COLO829 (cell line): ENCODE data around the gene OTOGL.
"Not testable (repeated sequence)": the region's sequence is repeated elsewhere in the genome, so short reads cannot be mapped to it uniquely, and the experiment has no call there.

ENCODE experiments used
- DNase-seq: peaks from one replicate; pipeline ENCODE4 v3.0.0; 2012; ENCODE audit warnings: low spot score

The OTOGL gene

GRCh38 chr12:80222261-80222660 lies 122.9 kb downstream of the OTOGL start:
- no peak for DNase-seq

DNA sequence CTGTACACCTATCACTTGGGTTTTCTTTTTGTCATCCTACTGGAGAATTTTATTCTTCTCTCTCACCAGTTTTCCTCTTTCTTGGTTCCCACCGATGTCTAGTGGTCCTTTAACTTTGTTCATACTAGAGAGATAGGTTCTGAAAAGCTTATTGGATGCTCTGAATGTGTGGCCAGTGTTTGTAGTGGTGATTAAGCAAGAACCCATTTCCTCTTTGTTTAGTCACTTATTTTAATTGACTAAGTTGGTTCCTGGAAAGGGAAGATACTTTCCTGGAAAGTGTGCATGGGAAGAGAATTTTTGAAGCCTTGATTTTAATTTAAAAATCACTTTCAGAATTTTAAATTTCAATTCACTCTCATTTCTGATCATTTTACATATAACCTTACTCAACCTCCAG lies 127.2 kb downstream of the OTOGL start:
- DNase-seq, result peak; percentile 6

DNA sequence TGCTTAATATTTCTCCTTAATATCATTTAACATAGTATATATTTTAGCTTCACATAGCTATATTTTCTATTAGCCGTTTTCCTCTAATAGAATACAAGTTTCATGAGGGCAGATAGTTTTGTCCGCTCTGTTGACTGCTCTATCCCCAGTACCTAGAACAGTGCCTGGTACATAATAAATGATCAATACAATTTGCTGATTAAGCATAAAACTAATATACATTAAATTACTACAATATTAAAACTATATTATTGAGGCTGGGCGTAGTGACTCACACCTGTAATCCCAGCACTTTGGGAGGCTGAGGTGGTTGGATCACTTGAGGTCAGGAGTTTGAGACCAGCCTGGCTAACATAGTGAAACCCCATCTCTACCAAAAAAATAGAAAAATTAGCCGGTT lies 128.6 kb downstream of the OTOGL start:
- not testable (repeated sequence) for DNase-seq

- no peak for DNase-seq
Observed at GRCh38 chr12:80230068-80230467, 130.7 kb downstream of the OTOGL start.

DNA sequence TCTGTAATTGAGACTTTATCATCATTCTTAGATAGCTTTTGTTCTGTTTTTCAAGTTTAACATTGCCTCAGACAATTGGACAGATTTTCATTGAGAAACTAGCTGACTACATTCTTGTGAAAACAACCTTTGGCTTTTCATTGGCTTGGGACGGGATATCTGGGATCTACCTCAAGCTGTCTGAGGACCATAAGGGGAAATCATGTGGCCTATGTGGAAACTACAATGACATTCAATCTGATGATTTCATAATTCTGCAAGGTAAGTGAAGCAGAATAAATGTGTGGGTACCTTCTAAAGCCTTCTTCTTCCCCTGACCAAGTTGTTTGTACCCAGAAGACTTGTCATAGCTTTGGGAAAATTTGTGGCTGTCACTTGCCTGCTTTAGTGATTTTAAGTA lies 133.5 kb downstream of the OTOGL start:
- no peak for DNase-seq

- no peak for DNase-seq
Observed at GRCh38 chr12:80233926-80234325, 134.6 kb downstream of the OTOGL start.

DNA sequence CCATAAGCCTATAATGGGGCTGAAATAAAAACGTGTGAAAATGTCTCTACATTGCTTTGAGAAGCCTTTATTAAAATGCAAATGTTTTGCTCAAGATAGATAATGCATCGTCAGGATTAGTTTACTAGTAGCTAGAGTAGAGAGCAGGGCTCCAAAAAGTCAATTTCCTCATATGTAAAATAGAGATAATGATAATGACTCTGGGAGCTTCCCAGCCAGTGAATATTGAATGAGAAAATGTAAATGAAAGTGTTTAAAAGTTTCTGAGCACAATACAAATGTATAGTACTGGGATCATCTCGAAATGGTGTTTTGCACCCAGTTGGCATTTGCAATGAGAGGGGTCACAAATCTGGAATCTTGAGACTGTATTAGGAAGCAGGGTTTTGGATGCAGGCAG lies 135.3 kb downstream of the OTOGL start:
- no peak for DNase-seq

- no peak for DNase-seq
Observed at GRCh38 chr12:80235944-80236343, 136.6 kb downstream of the OTOGL start.

DNA sequence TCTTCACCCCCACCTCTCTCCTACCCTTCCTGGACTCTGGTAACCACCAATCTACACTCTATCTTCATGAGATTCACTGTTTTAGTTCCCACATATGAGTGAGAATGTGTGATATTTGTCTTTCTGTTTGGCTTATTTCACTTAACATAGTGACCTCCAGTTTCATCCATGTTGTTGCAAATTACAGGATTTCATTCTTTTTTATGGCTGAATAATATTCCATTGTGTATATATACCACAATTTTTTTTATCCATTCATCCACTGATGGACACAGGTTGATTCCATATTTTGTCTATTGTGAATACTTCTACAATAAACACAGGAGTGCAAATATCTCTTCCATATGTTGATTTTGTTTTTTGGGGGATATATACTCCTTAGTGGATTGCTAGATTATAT lies 140.5 kb downstream of the OTOGL start:
- no peak for DNase-seq

DNA sequence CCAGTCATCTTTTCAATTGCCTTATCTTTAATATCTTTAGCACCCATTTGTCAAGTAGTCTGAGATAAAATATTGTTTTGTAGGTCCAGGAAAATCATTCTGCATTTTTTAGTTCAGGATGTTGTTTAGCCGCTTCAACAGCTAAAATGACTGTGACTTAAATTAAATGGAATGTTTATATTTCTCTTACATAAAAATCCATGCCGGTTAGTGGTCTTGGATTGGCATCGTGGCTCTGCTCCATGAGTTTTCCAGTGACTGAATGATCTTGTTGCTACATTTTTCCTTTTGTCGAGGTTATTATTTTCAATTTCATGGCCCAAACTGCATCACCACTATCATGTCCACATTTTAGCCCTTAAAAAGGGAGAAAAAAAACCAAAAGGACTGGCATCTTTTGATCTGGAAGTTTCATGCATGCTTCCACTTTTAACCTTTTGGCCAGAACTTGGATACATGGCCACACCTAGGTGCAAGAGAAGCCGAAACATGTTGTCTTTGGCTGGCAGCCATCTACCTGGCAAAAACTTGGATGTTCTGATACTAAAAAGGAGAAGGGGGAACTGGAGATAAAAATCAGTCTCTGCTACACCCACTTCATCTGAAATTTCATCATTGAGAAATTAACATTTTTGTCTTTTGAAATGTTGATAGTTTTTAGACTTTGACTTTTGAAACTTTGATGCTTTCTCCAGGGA lies 142.4 kb downstream of the OTOGL start:
- DNase-seq, result no peak

DNA sequence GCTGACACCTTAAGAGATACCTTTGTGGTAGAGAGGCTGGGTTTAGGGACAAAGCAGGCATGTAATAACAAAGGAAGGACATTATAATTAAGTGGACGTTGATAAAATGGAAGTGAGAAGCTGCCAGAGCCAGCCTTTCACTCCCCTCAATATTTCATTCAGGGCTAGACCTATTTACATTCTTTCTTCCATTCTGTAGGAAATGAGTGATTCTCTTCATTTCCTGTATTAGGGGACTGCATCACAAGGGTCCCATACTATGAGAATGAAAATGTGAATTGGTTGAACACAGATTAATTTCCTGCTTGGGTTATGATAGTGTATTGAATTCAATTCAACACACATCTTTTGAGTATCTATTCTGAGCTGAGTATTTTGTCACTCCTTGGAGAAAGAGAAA lies 143.0 kb downstream of the OTOGL start:
- no peak for DNase-seq

- not testable (repeated sequence) for DNase-seq
Observed at GRCh38 chr12:80249581-80249980, 150.2 kb downstream of the OTOGL start.

- no peak for DNase-seq
Observed at GRCh38 chr12:80257920-80258319, 158.6 kb downstream of the OTOGL start.

GRCh38 chr12:80260269-80260668 lies 160.9 kb downstream of the OTOGL start:
- DNase-seq, result no peak

- DNase-seq, result no peak
Observed at GRCh38 chr12:80261403-80261802, 162.1 kb downstream of the OTOGL start.

- DNase-seq, result peak; percentile 42
Observed at GRCh38 chr12:80262346-80262745, 163.0 kb downstream of the OTOGL start.

- DNase-seq, result no peak
Observed at GRCh38 chr12:80262771-80263170, 163.4 kb downstream of the OTOGL start.

- no peak for DNase-seq
Observed at GRCh38 chr12:80264386-80264785, 165.0 kb downstream of the OTOGL start.

GRCh38 chr12:80264891-80265290 lies 165.6 kb downstream of the OTOGL start:
- no peak for DNase-seq

DNA sequence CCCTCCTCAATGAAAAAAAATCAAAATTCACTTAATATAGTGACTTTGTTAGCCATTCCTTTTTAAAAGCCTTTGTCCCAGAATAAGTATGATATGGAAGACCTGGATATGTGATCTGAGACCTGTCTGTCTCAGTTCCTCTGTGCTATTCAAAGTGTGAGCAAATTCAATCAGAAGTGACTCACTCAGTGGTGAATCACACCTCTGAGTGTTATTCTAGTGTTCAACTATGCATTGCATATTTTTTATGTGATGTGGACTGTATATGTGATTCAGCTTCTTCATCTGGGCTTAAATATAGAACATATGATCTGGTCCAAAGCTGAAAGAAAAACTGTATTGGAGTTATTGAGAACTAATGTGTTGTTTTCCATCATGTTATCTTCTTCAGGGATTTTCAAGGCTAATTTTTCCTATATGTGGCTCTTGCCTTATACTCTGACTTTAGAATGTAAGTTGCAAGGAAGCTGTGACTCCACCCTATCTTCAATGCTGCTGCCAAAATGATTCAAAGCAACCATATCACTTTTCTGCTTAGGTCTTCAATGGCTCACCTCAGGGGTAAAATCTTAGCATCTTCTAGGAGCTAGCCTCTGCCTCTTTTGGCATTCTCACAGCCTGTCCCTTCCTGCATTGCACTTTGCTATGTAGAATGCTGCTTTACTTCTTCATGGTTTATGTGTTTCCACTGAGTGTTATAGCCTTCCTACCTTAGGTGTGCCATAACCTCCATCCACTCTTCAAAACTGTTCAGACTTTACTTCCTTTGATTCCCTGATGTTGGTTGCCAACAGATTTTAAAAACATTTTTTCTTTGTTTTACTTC lies 169.8 kb downstream of the OTOGL start:
- peak; percentile 14 for DNase-seq

DNA sequence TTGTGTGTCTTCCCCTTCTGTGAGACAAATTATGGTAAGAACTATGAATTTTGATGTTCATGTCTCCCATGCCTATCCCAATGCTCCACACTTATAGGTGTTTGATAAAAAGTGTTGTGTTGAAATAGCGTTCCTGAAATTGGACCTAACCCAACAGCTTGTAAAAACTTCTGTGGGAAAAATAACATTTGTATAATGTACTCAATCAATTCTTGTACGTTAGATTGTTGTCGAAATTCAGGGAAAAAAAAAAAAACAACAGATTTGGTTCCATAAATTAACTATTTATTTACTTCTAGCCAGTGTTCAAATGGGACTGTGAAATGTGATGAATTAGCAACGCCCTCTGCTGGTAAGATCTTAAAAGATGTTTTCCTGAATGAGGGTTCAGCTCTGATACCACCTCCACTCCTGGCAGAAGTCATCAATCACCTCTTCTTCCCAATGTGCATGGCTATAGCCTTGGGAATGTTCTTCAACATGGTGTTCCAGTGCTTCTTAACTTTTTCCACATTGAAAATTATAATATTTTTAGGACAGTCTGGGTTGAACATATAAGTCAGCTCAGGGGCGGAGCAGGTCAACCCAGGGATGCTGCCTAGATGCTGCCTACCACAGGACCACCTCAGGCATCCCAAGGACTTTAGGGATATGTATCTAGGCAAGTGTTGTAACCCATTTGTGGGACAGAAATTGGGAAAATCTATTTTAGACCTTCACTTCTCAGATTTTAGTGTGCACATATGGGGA lies 170.6 kb downstream of the OTOGL start:
- no peak for DNase-seq

DNA sequence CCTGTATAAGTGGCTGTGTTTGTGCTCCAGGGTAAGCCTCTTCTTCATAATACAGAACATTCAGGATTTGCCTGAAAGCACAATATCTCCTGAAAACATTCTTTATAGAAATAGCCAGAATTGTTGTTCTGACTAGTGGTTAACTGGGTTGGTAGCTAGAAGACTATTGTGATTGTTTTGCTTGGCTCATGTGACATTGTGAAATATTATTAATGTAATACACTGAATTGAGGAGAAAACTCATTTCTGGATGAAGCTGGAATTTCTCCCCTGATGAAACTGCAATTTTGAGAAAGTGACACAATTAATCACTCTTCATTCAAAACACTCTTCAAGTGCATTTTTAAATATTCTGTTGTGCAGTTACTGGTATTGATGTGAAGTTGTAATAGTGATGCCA lies 172.4 kb downstream of the OTOGL start:
- no peak for DNase-seq

DNA sequence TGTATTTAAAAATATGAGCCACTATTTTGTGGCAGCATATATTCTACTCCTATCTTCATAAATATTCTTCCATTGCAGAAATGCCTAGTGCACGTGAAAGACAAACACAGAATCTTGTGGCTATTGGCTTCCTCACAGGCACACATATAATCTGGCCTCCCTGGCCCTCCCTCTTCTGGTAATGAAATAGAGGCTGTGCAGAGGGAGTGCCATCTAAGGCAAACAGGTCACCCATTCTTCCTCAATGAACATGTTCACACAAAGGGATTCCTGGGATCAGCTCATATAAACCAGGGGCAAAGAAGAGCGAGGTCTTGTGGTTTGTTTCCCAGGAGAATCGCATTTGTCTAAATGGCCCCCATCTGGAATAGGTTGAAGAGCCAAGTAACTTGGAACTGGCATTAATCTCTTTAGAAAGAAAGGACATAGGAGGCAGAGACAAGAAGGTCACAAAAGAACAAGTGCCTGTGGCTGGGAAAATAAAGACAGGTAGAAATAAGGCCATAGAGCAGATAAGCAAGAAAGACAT lies 173.1 kb downstream of the OTOGL start:
- no peak for DNase-seq
